GM21737 (cell line): ENCODE data around the gene COL21A1.

Source experiments
- ATAC-seq: cut with Tn5 transposase; IDR thresholded peaks from one replicate; pipeline ENCODE4 v1.9.1; 2021; ENCODE audit warnings: mild to moderate bottlenecking, moderate library complexity; ENCODE audit not compliant: unreplicated experiment

The COL21A1 gene

DNA sequence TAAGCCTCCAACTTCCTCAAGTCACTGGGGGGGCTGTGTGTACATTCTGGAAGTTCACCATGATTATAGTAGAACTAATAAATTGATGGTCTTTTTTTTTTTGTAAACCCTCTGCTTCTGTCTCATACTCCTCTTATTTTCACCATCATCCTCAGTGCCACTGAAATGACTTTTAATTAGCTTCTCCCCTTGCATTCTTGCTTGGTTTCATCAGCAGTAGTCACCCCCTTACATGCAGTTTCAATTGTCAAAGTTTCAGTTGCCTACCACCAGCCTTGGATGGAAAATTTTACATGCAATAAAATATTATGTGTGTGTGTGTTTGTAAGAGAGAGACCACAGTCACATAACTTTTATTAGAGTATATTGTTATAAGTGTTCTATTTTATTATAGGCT is 196.2 kb downstream of the COL21A1 start:
- ATAC-seq: no peak

DNA sequence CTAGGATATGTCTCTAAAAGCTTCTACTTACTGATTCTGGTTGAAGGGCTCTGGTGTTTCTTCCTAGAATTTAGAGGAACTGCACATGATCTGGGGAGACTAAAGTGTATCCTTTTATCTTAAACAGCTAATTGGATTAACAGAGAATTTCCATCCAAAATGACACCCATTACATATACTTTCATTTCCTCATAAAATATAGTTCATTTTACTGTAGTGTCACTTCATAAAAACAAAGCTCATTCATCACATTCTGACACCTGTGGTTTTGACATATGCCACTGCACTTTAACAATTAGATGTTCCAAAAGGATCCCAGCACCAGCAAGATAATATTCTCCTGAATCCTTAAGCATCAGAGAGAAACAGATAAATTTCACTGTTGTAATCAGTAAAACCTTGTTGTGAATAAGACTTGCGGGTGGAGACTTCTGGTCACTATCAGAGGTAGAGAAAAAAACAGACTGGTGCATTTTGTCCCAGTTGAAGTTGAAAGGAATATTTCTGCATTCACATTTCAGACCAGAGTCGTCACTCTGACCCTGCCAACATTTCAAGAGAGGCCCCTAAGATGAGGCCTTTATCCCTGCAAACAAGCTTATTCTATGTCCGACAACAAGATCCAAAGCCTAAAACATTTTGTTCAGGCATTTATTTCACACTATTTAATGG is 196.7 kb downstream of the COL21A1 start:
- ATAC-seq: no peak

- ATAC-seq: no peak
Observed at GRCh38 chr6:56048601-56049000, 198.8 kb downstream of the COL21A1 start.

DNA sequence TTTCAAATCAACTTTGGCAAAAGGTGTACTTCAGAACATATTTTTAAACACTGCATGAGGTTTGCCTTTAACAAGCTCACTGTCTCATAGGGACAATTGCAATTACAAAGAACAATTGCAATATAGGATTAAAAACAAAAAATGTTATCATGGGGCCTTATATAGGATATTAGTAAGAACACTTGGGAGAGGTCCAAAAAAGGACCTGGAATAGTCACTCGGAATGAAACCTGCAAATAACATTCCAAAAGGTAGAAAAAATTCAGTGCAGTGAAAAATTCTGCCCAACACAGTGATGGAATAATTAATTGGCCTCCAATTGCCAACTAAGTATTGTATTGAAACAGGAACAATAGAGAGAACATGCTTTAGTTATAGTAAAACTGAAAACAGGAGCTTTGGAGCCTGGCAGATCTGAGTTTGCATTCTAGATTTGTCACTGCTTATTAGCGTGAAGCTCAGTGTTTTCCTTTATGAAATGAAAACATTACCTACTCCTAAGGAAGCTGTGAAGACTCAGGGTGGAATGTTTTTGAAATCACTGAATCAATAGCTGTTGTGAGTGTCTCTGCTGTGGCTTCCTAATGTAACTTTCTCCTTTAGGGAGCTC is 199.3 kb downstream of the COL21A1 start:
- ATAC-seq: no peak

GRCh38 chr6:56046576-56046975 is 200.8 kb downstream of the COL21A1 start:
- no peak for ATAC-seq

DNA sequence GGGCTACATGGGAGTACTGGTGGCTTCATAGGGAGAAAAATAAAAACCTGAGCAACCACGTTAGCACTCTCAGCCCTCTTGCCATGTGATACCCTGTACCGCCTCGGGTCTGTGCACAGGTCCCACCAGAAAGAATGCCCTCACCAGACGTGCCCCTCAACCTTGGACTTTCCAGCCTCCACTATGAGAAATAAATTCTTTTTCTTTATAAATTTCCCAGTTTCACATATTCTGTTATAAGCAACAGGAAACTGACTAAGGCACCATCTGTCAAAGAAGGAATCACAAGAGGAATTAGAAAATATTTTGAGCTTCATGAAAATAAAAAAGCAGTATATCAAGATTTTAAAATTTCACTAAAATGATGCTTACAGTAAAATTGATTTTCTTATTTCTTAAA is 203.6 kb downstream of the COL21A1 start:
- ATAC-seq: no peak

DNA sequence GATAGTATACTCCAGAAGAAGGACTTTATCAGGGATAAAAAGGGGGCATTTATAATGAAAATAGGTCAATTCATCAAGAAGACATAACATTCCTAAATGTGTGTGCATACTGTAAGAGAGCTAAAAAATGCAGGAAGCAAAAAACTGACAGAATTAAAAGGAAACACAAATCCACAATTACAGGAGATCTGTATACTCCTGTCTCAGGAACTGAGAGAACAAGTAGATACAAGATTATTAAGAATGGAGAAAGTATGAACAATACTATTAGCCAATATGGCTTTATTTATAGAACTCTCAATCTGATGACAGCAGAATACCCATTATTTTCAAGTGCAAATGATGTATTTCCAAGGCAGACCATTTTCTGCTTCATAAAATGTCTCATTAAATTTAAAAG is 204.3 kb downstream of the COL21A1 start:
- ATAC-seq: no peak

DNA sequence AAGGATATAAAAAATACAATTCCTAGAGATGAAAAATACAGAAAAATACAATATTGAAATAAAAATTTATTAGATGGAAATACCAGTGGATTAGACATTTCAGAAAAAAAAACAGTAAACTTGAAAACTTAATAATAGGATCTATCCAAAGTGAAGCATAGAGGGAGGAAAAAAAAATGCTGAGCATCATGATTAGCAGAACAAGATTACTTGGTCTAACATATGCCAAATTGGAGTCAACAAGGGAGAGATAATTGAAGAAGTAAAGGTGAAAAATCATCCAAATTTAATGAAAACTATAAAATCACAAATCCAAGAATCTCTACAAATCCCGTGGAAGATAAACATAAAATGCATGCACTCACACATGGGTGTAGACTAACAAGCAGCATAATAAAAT is 205.8 kb downstream of the COL21A1 start:
- ATAC-seq: no peak

GRCh38 chr6:56040889-56041301 is 206.5 kb downstream of the COL21A1 start:
- ATAC-seq: no peak

GRCh38 chr6:56040223-56040622 is 207.2 kb downstream of the COL21A1 start:
- no peak for ATAC-seq

- ATAC-seq: no peak
Observed at GRCh38 chr6:56038764-56039163, 208.6 kb downstream of the COL21A1 start.

DNA sequence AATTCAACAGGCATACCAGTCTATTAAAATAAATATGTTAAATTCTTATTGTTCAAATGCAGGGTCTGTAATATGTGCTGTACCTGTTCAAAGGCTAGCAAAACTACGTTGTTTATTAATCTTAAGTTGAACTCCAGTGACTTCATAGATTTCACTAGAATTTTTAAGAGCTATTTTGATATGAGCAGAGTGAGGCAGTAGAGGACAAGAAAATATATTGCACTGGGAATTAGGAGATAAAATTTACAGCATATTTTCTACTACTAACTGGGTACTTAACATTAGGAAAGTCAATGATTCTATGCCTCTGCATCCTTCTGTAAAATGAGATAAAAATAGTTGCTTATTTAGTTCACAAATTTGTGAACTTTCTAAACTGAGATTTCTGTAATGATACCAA is 209.8 kb downstream of the COL21A1 start:
- ATAC-seq: no peak

- no peak for ATAC-seq
Observed at GRCh38 chr6:56036916-56037600, 210.3 kb downstream of the COL21A1 start.

GRCh38 chr6:56033401-56033800 is 214.0 kb downstream of the COL21A1 start:
- no peak for ATAC-seq

DNA sequence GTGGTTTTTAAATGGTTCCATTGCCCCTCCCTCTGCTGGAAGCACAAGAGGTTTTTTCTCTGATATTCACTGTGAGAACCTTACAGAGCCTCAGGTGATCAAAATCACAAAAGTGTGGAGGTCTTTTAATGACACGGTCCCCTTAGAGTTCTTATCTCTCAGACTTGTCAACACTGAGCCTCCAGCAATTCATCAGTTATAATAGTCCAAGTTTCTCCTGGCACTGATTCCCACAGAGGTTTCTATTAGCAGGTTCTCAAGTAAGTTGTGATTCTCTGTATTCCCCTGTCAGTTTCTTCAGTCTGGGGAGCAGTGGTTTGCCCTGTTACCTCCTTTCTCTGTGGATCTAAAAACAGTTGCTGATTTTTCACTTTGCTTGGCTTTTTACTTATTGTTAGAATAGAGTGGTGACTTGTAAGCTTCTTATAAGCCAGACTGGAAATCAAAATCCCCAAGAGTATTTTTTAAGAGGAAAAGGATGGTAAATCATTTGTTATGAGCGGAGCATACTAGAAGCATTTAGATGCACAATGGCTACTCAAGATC is 214.6 kb downstream of the COL21A1 start:
- ATAC-seq: no peak

DNA sequence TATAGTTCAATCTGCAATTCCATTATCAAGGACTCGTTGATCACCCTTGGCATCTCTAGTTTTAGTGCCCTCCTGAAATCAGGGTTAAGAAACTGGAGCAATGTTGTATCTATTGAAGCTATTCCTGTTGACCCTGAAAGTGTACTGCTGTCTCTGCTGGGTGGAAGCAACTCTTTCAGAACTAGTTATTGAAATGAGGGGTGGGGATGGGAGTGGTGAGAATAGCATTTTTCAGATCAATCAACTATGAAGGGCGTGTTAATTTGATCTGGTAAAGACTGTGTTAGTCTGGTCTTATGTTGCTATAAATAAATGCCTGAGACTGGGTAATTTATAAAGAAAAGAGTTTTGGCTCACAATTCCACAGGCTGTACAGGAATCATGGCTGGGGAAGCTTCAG is 219.5 kb downstream of the COL21A1 start:
- ATAC-seq: no peak

DNA sequence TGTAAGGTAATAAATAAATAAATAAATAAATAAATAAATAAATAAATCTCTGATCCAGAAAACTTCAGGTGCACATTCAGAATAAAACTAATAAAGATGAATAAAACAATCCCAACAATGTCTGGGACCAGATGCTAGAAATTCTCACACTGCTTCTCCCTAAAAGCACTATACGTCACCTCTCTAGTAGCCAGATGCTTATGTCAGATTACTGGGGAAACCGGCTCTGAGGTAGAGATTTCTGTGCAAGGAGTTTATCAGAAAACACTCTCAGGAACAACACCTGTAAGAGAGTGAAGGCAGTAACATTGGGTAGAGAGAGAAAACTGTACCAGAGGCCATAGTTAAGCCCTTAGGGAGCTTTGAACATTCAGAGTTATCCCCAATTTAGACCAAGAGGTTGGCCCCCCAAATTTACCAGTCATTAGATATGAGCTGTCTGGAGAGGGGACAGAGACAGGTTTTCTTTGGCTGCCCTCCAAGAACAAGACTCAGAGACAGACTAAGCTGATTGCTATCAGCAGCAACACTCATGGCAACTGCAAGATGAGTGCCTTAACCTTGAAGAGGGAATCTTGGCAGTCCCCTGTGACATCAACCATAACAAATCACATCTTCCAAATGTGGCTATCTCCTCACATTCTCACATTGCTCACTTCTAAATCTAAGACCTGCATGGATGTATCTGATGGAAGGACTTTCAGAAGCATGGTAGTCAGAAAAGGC is 220.8 kb downstream of the COL21A1 start:
- no peak for ATAC-seq

DNA sequence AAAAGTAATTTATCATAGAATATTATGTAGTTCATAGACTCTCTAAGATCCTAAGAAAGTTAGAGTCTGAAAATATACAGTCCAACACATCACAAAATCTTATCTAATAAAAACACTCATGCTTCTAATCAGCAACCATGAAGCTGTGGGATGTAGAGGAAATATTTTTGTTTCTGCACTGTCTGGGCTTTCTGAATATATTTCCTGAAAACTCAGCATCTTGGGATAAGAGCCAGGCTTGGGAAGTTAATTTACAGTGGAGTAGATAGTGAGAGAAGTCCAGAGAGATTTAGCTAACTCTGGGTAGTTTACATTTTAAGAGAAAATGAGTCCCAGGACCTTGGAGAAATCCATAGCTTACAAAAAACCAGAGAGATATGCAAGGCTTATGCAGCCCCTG is 221.6 kb downstream of the COL21A1 start:
- ATAC-seq: no peak

GRCh38 chr6:56024931-56025330 is 222.4 kb downstream of the COL21A1 start:
- ATAC-seq: no peak

DNA sequence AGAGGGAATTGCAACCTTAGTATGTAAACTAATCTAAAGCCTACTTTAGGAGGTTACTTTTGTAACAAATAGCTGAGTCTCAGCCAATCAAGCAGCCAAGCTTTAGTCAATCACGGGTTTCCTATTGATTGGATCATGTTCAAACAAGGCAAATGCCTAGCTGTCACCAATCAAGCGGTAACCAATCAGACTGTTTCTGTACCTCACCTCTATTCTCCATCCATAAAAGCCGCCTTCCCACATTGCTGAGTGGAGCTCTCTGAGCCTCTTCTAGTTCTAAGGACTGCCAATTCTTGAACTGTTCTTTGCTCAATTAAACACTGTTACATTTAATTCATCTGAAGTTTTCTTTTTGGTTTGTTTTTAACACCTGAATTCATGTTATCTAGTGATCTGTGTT is 223.6 kb downstream of the COL21A1 start:
- no peak for ATAC-seq

DNA sequence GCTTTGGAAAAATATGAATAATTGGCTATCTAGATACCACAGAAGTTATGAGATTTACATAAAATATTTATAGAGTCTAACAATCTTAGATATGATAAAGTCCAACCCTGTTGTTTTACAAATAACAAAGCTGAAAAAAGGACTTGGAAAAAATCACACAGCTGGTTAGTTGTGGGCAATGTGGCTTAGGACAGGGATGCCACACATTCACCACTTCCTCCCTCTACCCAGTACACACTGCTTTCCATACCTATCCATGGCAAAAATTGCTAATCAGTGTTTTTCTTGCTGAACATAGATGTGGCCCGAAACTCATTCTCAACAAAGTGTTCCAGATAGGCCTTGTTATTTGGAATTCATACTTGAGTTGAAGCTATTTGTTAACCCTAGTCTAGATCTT is 224.7 kb downstream of the COL21A1 start:
- ATAC-seq: no peak
